Measurements from ENCODE around the gene TFDP2.
"Not testable (repeated sequence)": the region's sequence is repeated elsewhere in the genome, so short reads cannot be mapped to it uniquely, and the experiment has no call there.

The TFDP2 gene

GRCh38 chr3:142124243-142124642, 25.1 kb downstream of the TFDP2 start:
- no peak for DNase-seq

- no peak for DNase-seq
Observed at GRCh38 chr3:142120707-142121106, 28.6 kb downstream of the TFDP2 start.

GRCh38 chr3:142118911-142119310, 30.4 kb downstream of the TFDP2 start:
- DNase-seq, result no peak

- no peak for DNase-seq
Observed at GRCh38 chr3:142117056-142117851, 32.1 kb downstream of the TFDP2 start.

GRCh38 chr3:142115867-142116668, 33.3 kb downstream of the TFDP2 start:
- DNase-seq, result no peak

GRCh38 chr3:142112601-142113000, 36.7 kb downstream of the TFDP2 start:
- DNase-seq, result no peak

GRCh38 chr3:142106548-142106947, 42.8 kb downstream of the TFDP2 start:
- no peak for DNase-seq

GRCh38 chr3:142105991-142106390, 43.4 kb downstream of the TFDP2 start:
- DNase-seq, result no peak

- no peak for DNase-seq
Observed at GRCh38 chr3:142104763-142105162, 44.6 kb downstream of the TFDP2 start.

GRCh38 chr3:142098964-142099363, 50.4 kb downstream of the TFDP2 start:
- no peak for DNase-seq

- no peak for DNase-seq
Observed at GRCh38 chr3:142097099-142097843, 52.1 kb downstream of the TFDP2 start.

GRCh38 chr3:142095841-142096240, 53.5 kb downstream of the TFDP2 start:
- no peak for DNase-seq

- DNase-seq, result not testable (repeated sequence)
Observed at GRCh38 chr3:142088925-142089324, 60.4 kb downstream of the TFDP2 start.

GRCh38 chr3:142088522-142088921, 60.8 kb downstream of the TFDP2 start:
- DNase-seq, result no peak

- DNase-seq, result no peak
Observed at GRCh38 chr3:142087676-142088075, 61.7 kb downstream of the TFDP2 start.

- no peak for DNase-seq
Observed at GRCh38 chr3:142086581-142087090, 62.7 kb downstream of the TFDP2 start.

GRCh38 chr3:142081178-142081577, 68.2 kb downstream of the TFDP2 start:
- no peak for DNase-seq

- DNase-seq, result no peak
Observed at GRCh38 chr3:142077859-142078500, 71.4 kb downstream of the TFDP2 start.

GRCh38 chr3:142077155-142077858, 72.0 kb downstream of the TFDP2 start:
- DNase-seq, result no peak

- DNase-seq, result not testable (repeated sequence)
Observed at GRCh38 chr3:142075656-142076055, 73.7 kb downstream of the TFDP2 start.

GRCh38 chr3:142072816-142073215, 76.5 kb downstream of the TFDP2 start:
- DNase-seq, result no peak

GRCh38 chr3:142065932-142066331, 83.4 kb downstream of the TFDP2 start:
- no peak for DNase-seq
